Activated CD8-positive, alpha-beta memory T cell treated with anti-CD3 and anti-CD28 coated beads, Interleukin-2, amount 50 U/mL, for 1 hour (primary cell): ENCODE measurements around the gene TRAF3.
A peak's percentile ranks its signal among the peaks of the same experiment; 100 is the strongest.

ENCODE experiments used
- DNase-seq: peaks from one replicate; pipeline ENCODE4 v3.0.0-alpha.2; 2020; ENCODE audit errors: extremely low read depth

TRAF3 gene, protein sequence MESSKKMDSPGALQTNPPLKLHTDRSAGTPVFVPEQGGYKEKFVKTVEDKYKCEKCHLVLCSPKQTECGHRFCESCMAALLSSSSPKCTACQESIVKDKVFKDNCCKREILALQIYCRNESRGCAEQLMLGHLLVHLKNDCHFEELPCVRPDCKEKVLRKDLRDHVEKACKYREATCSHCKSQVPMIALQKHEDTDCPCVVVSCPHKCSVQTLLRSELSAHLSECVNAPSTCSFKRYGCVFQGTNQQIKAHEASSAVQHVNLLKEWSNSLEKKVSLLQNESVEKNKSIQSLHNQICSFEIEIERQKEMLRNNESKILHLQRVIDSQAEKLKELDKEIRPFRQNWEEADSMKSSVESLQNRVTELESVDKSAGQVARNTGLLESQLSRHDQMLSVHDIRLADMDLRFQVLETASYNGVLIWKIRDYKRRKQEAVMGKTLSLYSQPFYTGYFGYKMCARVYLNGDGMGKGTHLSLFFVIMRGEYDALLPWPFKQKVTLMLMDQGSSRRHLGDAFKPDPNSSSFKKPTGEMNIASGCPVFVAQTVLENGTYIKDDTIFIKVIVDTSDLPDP

DNA sequence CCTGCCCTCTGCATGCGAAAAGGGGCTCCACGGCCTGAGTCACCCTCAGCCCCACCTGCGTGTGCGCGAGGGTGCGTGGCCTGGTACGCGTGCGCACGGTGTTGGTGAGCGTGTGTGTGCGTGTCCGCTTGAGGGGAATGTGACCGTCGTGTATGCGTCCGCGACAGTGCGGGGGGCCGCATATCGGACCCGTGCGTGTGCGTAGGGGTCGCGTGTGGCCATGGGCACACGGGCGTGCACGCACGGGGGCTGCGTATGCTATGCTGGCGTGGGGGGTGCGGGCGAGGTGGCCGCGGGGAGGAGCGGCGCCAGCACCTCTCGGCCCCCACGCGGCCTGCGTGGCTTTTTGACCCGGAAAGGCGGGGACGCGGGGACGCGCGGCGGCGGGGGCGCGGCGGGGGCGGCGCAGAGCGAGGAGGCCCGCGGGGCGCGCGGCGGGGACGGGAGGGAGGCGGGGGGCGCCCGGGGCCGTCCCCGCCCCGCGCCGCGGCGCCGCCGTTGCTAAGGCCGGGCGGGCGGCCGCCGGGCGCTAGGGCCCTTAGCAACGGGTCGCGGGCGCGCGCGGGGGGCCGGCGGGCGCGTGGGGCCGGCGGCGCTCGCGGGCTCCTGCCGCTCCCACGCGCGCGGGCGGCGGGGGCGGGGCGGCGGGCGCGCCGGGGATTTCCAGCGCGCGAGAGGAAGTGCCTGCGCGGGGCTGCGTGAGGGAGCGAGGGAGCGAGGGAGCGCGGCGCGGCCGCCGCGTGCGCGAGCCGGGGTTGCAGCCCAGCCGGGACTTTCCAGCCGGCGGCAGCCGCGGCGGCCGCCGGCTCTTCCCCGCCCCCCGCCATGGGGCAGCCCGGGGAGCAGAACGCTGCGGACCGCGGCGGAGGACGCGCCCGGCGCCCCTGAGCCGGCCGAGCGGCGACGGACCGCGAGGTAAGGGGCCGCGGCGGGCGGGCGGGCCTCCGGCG is at the start of gene TRAF3:
TSS of gene TRAF3 (plus strand) at position 689 of the 950 bp plus-strand sequence. CDS start 92,753 bp downstream, outside the sequence.
- DNase-seq: peak; percentile 50

DNA sequence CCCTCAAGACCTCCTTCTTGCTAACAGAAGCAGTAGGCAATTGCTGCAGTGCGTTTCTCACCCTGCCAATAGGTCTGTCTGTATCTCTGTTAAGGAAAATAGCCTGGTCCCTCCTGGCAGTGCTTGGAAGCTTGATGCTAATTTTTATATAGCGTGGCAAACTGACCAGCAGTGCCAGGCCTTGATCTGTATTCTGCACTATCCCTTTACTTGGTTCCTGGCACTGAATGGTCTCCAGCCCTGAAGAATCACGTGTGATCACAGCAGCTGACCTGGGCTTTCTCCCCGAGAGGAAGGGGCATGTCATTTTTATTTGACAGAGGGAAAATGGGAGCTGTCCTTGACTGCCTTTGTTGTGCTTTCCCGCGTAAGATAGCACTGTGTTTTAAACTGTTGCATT is 48.7 kb upstream of the TRAF3 start:
- no peak for DNase-seq

DNA sequence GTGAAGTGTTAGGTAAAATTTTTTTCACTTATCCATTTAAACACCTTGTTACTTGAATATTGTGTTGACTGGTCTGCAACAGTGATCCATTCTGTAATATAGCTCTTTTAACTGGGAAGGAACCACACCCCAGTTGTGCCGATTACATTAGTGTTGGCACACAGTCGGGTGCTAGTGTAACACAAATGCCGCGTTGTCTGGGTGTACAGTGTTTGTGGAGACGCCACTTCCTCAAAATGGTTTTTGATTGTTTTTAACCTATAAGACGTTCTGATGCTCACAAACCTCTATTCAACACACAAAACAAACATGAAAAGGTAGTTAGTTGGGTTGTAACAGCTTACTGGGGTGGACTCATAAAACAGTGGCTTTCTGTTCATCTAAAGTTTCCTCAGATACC is 48.0 kb upstream of the TRAF3 start:
- DNase-seq: no peak

DNA sequence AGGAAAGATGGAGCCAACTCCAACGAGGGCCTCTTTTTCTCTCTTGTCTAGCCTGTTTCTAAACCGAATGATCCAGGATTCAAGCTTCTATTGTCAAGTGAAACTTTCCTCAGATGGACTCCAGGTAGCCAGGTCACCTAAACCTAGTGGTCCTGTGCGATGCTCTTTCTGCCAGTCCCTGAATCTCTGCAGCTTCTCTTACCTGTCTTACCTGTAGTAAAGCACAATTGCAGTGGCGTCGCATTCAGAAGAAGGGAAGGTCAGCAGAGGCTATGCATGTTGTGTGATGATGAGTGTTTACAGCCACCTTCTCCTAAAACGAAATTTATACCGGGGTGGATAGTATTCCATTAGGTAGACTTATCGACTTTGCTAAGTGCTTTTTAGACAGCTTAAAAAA is 47.4 kb upstream of the TRAF3 start:
- no peak for DNase-seq

DNA sequence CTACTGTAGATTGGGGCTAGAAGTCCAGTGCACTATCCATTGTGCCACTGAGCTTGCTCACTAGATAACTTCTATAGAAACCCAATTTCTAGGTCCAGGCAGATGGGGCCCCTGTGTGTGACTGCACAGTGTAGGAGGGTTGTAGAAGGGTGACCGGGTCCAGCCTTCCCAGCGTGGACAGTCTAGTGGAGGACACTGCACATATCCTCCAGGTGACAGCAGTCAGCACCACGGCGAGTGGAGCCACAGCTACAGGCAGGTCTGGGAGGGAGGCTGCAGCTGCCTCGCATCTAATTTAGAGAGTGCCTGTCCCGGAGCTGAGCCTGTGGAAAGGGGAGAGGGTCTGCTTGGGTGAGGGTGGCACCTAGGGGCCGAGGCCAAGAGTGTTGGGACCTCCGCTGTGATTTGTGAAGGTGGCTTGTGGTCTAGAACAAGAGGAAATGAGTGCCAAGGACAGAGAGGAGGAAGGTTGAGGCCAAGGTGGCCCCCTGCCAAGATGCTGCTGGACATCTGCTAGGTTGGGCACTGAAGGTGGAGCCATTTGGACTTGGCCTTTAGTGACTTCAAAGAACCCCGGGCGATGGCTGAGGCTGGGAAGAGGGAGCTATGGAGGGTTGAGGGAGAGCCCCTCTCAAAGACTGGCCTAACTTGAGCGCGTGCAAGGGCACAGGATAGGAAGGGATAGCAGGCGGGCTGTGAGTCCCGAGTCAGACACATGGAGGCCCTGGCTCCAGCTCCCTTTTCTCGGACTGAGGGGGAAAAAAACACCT is 46.0 kb upstream of the TRAF3 start:
- DNase-seq: no peak

DNA sequence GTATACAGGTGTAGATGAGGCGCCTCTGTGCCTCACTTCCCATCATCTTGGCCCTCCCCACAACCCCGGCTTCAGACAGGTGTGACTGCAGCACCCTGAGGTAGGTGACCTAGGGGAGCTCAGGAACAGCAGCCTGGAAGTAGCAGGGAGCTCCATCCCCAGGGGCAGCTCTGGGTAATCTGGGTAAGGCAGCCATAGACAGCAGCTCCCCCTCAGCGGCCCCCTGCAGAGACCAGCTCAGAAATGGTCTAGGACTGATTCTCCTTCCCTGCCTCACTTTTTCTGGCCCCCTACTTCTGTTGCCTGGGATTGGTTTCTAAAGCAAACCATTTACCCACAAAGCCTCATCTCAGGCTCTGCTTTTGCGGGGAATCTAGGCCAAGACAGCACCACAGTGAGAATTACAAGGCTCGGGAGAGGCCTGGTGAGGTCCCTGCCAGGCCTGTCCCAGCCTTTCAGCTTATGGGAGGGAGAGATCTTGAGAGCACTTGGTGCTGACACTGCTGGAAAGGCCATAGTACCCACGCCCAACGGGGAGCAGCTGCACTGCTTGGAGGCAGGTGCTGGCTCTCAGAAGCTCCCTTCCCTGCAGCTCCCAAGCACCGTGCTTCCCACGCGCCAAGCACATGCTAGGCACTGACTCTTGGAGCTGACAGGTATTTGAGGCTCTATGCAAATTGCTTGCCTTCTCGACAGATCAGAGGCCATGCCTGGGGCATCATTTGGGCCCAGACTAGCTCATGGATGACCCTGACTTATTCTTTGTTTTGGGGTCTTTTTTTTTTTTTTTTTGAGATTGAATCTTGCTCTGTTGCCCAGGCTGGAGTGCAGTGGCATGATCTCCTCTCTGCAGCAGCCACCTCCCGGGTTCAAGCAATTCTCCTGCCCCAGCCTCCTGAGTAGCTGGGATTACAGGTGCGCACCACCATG is 45.1 kb upstream of the TRAF3 start:
- no peak for DNase-seq

DNA sequence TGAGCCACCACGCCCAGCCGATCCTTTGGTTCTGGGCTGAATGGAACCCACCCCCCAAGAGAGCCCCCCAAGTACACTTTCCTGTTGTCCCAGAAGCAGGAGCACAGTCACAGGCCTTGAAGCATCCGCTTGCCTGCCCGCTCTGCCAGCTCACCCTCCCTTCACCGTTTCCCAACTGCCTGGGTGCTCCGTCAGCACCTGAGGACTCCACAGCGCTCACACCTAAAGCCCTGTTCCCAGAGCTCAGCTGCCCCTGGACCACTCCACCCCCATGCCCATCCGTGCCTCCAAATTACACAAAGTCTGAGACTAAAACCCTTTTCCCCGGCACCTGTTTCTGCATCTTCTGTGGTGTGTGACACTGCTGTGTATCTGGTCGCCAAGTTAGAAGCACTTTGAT is 44.3 kb upstream of the TRAF3 start:
- DNase-seq: no peak

DNA sequence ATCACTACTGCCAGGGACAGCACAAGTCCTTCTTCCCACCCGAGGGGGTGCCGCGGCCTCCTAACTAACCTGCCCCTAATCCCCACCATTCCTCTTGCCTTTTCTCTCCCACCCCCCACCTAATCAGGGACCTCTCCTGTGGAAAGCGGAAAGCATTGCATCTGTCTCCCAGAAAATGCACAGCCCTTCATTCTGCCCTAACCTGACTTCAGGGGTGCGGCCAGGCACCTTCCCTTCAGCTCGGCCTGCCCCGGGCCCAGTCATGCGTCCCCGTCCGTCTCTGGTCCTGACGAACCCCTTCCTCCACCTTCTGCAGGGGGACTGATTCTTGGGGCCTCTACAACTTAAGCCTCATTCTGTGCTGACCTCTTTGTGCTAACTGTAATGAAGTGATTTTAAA is 43.9 kb upstream of the TRAF3 start:
- DNase-seq: no peak

DNA sequence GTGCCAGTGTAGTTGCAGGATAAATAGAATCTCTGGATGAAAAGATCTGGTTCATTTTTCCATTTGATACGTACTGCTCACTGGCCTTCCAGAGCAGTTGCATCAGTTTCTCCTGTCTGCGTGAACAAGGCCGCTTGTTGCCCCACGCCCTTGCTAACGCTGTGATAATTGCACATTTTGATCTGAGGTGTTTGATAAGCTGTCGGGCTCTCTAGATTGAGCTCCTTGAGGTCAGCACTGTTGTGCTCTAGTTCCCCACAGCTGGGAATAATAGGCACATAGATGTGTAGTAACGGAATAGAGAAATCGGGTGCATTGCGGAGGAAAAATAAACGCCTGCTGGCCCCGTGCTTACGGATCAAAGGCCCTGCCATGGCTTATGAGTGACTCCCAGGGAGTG is 42.8 kb upstream of the TRAF3 start:
- no peak for DNase-seq

DNA sequence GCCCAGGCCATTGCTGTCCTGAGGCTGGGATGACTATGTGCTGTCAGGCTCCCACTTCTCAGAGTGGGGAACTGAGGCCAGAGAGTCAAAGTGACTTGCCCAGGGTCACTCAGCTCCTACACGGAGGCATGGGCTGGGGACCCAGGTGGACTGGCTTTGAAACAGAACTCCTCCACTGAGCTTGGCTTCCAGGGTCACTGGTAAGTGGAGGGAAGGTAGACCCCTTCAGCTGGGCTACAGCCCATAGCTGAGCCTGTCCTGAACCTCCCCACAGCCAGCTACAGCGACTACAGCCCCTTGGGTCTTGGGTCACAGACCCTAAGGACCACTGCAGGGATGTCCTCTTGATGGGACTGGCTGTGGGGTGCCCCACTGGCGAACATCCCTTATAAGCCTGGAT is 40.3 kb upstream of the TRAF3 start:
- no peak for DNase-seq

DNA sequence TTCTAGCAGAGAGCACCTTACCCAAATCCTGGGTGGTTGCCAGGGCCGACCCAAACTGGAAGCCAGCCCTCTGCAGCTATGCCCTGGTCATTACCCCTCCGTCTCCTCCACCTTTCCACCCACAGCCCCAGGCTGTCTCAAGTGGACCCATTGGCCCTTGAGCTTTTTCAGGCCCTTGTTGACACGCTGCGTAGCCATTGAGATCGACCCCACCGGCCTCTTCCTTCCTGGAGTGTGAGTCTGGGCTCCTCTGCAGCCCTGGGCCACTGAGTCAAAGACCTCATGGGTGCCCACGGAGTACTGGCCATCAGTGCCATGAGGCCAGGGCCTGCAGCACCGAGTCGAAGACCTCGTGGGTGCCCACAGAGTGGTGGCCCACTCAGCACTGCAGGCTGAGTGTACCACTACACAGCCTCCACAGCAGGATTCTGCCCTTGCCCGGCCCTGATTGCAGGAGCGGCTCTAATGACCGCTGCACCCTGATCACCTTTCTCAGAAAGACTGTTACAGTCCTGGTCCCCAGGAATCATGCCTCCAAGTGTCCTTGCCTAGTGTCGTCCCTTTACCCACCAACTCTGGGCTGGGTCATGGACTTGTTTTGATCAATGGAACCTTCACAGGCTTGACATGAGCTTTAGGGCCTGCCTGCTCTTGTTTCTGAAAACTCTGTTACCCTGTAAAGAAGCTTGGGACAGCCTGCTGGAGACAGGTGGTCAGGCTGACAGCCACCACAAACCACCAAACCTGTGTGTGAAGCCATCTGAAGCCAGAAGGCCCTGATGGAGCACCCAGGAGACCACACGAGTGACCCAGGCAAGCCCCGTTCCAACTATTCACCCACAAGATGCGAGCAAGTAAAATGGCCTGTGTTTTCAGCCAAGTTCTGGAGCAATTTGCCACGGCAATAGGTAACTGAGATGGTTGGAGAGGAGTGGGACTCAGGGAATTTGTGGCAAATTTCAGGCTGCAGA is 39.6 kb upstream of the TRAF3 start:
- DNase-seq: no peak

DNA sequence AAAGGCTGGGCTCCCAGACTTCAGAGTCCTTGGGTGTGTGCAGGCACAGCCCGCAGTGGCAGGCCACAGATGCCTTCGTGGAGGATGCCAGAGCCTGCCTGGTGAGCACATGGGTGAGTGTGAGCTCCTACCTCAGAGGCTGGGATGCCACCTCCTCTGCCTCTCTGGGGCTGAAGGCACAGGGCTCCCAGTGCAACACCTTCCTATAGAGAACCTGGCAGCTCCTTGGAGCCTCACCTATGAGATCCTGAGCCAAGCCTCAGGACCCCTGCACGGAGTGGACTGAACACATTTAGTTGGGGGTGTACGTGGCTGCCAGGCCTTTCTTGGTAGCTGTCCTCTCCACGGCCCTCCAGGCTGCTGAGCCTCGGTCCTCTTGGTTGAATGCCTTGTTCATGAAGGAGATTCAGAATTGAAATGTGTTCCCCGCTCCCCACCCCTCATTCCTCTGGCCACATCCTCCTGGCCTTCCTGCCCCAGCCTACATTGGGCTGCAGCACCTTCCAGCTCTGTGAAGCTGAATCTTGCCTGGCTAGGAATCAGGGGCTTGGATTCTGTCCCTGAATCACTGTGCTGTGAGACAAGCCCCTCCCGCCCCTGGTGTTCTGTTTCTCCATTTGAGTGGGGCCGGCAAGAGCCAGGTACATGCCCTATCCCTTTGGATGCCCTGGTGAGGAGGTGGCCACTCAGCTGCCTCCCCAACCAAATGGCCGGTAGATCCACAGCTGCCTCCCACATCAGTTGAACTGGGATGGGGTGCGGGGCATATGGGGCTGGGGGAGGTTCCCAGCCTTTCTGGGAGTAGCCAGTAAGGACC is 38.7 kb upstream of the TRAF3 start:
- DNase-seq: no peak

DNA sequence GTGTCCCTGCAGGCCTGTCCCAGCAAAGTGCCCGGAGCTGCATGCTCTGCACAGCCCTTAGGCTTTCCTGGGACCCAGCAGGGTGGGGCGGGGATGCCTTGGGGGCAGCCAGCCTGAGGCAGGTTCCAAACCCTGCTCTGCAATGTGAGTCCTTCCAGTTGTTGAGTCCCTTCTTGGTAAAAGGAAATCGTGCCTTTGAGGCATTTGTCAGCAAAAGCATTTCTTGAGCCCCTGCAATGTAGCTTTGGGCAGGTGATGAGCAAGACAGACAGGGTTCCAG is 38.1 kb upstream of the TRAF3 start:
- no peak for DNase-seq

DNA sequence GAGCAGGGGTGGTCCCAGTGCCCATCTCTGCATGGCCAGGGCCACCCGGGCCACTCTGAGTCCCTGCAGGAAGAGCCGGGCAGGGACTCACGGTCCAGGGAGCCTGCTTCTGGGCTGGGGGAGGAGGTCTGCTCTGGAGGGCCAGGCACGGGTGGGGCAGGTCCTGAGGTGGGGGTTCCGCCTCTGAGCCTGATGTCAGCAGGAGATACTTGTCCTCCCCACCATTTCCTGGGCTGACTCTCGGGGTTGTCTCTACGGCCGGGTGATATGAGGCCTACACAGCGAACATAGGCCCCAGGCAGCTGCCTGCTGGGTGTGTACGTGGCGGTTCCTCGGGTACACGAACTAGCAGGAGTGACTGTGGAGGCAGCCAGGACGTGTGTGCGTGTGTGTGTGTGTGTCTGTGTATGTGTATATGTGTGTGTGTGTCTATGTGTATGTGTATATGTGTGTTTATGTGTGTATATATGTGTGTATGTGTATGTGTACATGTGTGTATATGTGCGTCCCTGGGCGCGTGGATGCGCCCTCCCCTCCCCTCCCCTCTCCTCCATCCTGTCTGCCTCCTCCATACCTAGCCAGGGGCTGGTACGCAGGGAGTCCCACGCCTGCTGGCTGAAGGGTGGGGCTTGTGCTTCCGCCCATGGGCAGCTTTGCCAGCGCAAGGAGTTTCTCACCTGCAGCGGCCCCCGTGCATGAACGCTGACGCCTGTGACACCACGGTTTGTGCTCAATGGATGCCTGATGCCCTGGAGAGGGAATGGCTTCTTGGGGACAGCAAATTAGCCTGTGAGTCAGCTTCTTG is 30.4 kb upstream of the TRAF3 start:
- DNase-seq: no peak

DNA sequence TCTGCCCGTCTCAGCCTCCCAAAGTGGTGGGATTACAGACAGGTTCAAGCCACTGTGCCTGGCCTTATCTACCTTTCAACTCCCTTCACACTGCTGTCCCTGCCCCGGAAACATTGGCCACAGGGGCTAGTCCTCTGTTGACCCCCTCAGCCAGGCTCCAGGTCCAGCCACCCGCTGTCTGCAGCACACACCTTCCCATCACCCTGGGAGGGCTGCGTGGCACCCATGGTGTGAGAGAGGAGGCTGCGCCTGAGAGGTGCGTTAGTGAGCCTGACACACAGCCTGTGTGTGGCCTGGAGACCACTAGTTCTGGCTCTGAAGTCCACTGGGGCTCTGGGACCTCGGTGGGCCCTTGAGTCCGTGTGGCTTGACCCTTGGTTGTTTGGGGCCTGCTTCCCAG is 28.4 kb upstream of the TRAF3 start:
- no peak for DNase-seq

DNA sequence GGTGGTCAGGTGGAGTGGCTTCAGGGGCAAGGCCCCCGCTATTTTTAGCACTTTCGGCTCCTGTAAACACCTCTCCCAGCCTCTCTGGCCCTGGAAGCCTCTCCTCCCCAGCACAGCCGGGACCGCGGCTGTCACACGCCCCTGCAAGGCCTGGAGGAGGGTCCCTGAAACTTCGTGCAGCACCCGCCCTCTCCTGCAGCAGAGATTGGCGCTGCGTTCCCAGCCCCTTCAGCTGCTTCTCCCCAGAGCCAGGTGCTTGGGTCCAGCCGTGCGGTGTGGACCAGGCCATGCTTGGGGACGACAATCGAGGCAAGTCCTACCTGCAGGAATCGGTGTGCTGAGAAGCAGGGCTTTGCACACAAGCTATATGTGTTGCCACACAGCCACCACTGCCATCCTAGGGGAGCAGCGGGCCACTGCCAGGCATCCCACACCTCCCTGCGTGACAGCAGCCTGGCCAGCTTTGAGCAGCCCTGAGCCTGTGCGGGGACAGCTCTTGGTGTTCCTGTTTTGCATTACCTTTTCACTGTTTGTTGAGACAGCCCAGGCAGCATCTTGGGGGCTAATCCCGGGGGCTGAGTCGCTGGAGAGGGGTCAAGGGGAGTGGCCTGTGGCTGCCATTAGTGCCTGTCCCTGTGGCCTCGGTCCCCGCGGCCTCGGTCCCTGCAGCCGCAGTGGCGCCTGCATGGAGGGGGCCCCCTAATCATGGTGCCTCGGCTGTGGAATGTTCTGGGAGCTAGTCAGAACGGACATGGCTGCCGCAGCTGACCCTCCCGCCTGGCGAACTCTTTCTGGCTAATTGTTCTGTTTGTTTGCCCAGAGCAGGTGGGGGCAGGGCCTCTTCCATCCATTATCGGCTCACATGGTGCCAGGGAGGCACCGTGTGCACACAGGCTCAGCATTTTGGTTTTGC is 27.6 kb upstream of the TRAF3 start:
- no peak for DNase-seq

DNA sequence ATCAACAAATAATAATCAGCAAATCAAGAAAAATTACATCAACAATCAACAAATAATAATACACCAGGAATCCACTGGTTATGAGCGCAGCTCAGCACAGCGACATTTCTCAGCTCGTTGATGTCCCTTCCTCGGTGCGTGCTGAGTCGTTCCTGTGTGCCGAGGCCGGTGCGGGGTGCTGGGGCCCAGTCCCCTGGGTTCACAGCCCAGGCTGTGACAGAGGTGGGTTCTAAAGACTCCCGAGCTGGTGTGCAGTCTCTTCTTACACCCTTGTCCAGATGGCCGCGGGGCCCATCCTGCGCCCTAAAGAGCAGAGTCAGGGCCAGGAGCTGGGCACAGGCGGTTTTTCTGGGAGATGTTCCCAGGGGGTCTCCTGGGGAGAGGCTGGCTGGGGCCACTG is 26.9 kb upstream of the TRAF3 start:
- no peak for DNase-seq
